HCT116 (cell line): ENCODE results near the gene SLC19A3. TPM values are rescaled to one million over a fixed set of nuclear protein-coding genes. Genes with fewer than 3 reads are reported as not detected.

ENCODE experiments used
- ATAC-seq: fragments of 200-7000 bp; cut with Tn5 transposase; 2 replicates; pipeline ENCODE4 v1.9.1; 2020; ENCODE audit warnings: mild to moderate bottlenecking, moderate library complexity
- BruUV-seq: library from RNA; stranded (reverse); fragments of 400-500 nt; replicated peaks from 2 replicates; lab custom pipeline; 2021; lab: Mats Ljungman, UMichigan
- CTCF ChIA-PET: fragments of 300-600 bp; sonication (Branson Sonifier 250); formaldehyde crosslinking; loops from one replicate; lab custom pipeline; 2021; ENCODE audit warnings: antibody characterized with exemption; lab: Charles Lee
- POLR2A ChIA-PET: fragments of 300-600, 350-600 bp; sonication (Branson Sonifier 250); formaldehyde crosslinking; loops from one replicate; lab custom pipeline; 2021; ENCODE audit warnings: antibody characterized with exemption; lab: Charles Lee
- RAD21 ChIA-PET, 2 experiments: fragments of 300-600 bp; sonication (Branson Sonifier 250); formaldehyde crosslinking; loops; one replicate each; lab custom pipeline; 2023; ENCODE audit warnings: low total read pairs in 2 of 2; ENCODE audit not compliant: uncharacterized antibody in 2 of 2, unreplicated experiment in 2 of 2, low non-redundant PET in 1 of 2; lab: Charles Lee
- DNase-seq: peaks from one replicate; pipeline ENCODE4 v3.0.0-alpha.2; 2010; ENCODE audit warnings: low read depth, low spot score
- H2AFZ ChIP-seq: fragments of 200-600 bp; shearing (Covaris generic), sonication (generic); 2 replicates; pipeline ENCODE4 v1.6.1; 2017; ENCODE audit warnings: low read depth, mixed run types, mixed read lengths, antibody characterized with exemption, low read length; ENCODE audit not compliant: poor library complexity, severe bottlenecking
- H3K27ac ChIP-seq: 2 replicates; pipeline ENCODE4 v1.5.1; 2012; ENCODE audit warnings: low read depth, low read length
- H3K27me3 ChIP-seq: fragments of 200-600 bp; sonication (generic); 2 replicates; pipeline ENCODE4 v1.6.1; 2016; ENCODE audit warnings: mixed run types, low read length, mixed read lengths; ENCODE audit not compliant: insufficient read depth
- H3K36me3 ChIP-seq, 2 experiments: fragments of 200-500 bp in 1 of 2; fragments of 200-600 bp in 1 of 2; sonication (Bioruptor generic) in 1 of 2; sonication (generic) in 1 of 2; 2 replicates each; pipeline versions ENCODE4 v1.5.1 to v1.6.1; 2014 to 2016; ENCODE audit warnings: low read length in 2 of 2, inconsistent platforms in 1 of 2, mixed read lengths in 1 of 2, mixed run types in 1 of 2; ENCODE audit not compliant: insufficient read depth in 2 of 2, control insufficient read depth in 1 of 2
- H3K4me1 ChIP-seq, 2 experiments: fragments of 200-600 bp in 1 of 2; sonication (generic) in 1 of 2; 2 replicates each; pipeline versions ENCODE4 v1.5.1 to v1.6.1; 2012 to 2017; ENCODE audit warnings: low read length in 2 of 2, inconsistent platforms in 1 of 2, mild to moderate bottlenecking in 1 of 2, mixed read lengths in 1 of 2, mixed run types in 1 of 2, moderate library complexity in 1 of 2; ENCODE audit not compliant: insufficient read depth in 2 of 2, control insufficient read depth in 1 of 2
- H3K4me2 ChIP-seq: fragments of 200-600 bp; sonication (generic); 2 replicates; pipeline ENCODE4 v1.6.1; 2017; ENCODE audit warnings: mixed run types, low read length, mixed read lengths
- H3K4me3 ChIP-seq, 2 experiments: fragments of 200-600 bp in 1 of 2; sonication (generic) in 1 of 2; replicated peaks in 1 of 2; 2 replicates each; pipeline ENCODE4 v1.5.1; 2011 to 2016; ENCODE audit warnings: low read length in 2 of 2, control low read depth in 1 of 2, low read depth in 1 of 2, mild to moderate bottlenecking in 1 of 2, mixed read lengths in 1 of 2, mixed run types in 1 of 2
- H3K79me2 ChIP-seq: fragments of 200-600 bp; sonication (generic); 2 replicates; pipeline ENCODE4 v1.6.1; 2017; ENCODE audit warnings: mild to moderate bottlenecking, mixed run types, low read length, moderate library complexity, mixed read lengths; ENCODE audit not compliant: insufficient read depth
- H3K9ac ChIP-seq: fragments of 200-600 bp; sonication (generic); 2 replicates; pipeline ENCODE4 v1.6.1; 2016; ENCODE audit warnings: low read length, mixed read lengths
- H3K9me2 ChIP-seq: fragments of 200-600 bp; sonication (generic), shearing (Covaris generic); 2 replicates; pipeline ENCODE4 v1.6.1; 2017; ENCODE audit warnings: mixed run types, mild to moderate bottlenecking, moderate library complexity; ENCODE audit not compliant: insufficient read depth
- H3K9me3 ChIP-seq, 2 experiments: fragments of 200-500 bp in 1 of 2; fragments of 200-600 bp in 1 of 2; sonication (Bioruptor generic) in 1 of 2; sonication (generic) in 1 of 2; 2 replicates each; pipeline ENCODE4 v1.6.1; 2014 to 2017; ENCODE audit warnings: low read length in 2 of 2, mixed read lengths in 2 of 2, inconsistent platforms in 1 of 2, low read depth in 1 of 2, mild to moderate bottlenecking in 1 of 2, mixed run types in 1 of 2, moderate library complexity in 1 of 2; ENCODE audit not compliant: control insufficient read depth in 1 of 2, insufficient read depth in 1 of 2
- H4K20me1 ChIP-seq: fragments of 200-600 bp; sonication (generic), shearing (Covaris generic); 2 replicates; pipeline ENCODE4 v1.6.1; 2017; ENCODE audit warnings: mixed run types, mild to moderate bottlenecking, moderate library complexity; ENCODE audit not compliant: insufficient read depth
- EGR1 ChIP-seq: IDR thresholded peaks from 2 replicates; pipeline ENCODE4 v1.6.1; 2012; ENCODE audit warnings: low read depth
- ELF1 ChIP-seq: IDR thresholded peaks from 2 replicates; pipeline ENCODE4 v1.6.1; 2012; ENCODE audit warnings: low read depth, borderline replicate concordance
- EZH2 ChIP-seq: fragments of 200-600 bp; sonication (generic); IDR thresholded peaks from 2 replicates; pipeline ENCODE4 v1.6.1; 2017; ENCODE audit warnings: antibody characterized with exemption, mixed run types
- POLR2AphosphoS5 ChIP-seq: IDR thresholded peaks from 2 replicates; pipeline ENCODE4 v1.6.1; 2011; ENCODE audit warnings: mild to moderate bottlenecking, low read depth, low read length, moderate library complexity
- REST ChIP-seq: IDR thresholded peaks from 2 replicates; pipeline ENCODE4 v1.6.1; 2012; ENCODE audit warnings: low read depth
- SRF ChIP-seq: IDR thresholded peaks from 2 replicates; pipeline ENCODE4 v1.6.1; 2012; ENCODE audit warnings: low read depth
- ZFX ChIP-seq: fragments of 450-650 bp; IDR thresholded peaks from 2 replicates; pipeline ENCODE4 v1.6.1; 2017
- intact Hi-C: fragments of 100-400 bp; cut with micrococcal nuclease; formaldehyde crosslinking; loops from 2 replicates; pipeline ENCODE4 v1.10.0; 2022
- total RNA-seq: library from RNA; stranded (reverse); gene quantifications from one replicate; pipeline ENCODE4 v1.2.1, GENCODE V29; 2021; ENCODE audit not compliant: unreplicated experiment
- TF ChIP-seq, protein P1 (sequence below), 3 experiments: fragments of 200-600 bp in 1 of 3; sonication (generic) in 1 of 3; IDR thresholded peaks in 2 of 3; conservative IDR thresholded peaks in 1 of 3; 2 replicates each; pipeline ENCODE4 v1.5.1; 2012 to 2017; ENCODE audit warnings: low read depth in 2 of 3, low read length in 2 of 3, antibody characterized with exemption in 1 of 3, borderline replicate concordance in 1 of 3, control low read depth in 1 of 3, mild to moderate bottlenecking in 1 of 3, mixed read lengths in 1 of 3, mixed run types in 1 of 3, moderate library complexity in 1 of 3; ENCODE audit not compliant: insufficient read depth in 1 of 3

The SLC19A3 gene
- total RNA-seq, 1 experiment from 2014 or later, result not detected

DNA sequence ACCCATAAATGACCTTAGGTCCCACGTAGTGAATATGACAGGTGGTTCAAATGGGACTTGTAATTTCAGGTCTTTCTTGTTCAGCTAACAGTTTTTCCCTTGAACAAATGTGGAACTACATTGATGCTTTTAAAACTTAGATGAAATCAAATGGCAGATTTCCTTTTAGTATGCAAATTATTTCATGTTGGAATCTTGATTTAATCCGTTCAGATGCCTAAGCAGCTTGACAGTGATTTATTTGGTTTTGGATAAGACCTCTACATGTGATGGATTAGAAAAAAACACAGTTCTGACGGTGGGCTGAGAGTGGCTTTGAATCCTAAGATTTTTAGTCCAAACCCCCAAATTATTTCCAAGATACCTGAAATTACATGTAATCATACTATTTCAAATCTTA is 83.6 kb downstream of the SLC19A3 start:
- H3K9me3 ChIP-seq, result no peaks in the 10 kb centered on the region
- no peaks in the 10 kb centered on the region for H3K9me2 ChIP-seq
- no peaks in the 10 kb centered on the region for H3K27me3 ChIP-seq
- no peaks in the 10 kb centered on the region for H3K36me3 ChIP-seq
- H3K4me1 ChIP-seq, result no peaks in the 10 kb centered on the region
- H3K9ac ChIP-seq, result no peak overlapping the region
- TF ChIP-seq POLR2AphosphoS5 (no peak), EGR1 (no peak), REST (no peak), ZFX (no peak), SRF (no peak), ELF1 (no peak), EZH2 (no peak)
- TF ChIP-seq, protein P1, sequence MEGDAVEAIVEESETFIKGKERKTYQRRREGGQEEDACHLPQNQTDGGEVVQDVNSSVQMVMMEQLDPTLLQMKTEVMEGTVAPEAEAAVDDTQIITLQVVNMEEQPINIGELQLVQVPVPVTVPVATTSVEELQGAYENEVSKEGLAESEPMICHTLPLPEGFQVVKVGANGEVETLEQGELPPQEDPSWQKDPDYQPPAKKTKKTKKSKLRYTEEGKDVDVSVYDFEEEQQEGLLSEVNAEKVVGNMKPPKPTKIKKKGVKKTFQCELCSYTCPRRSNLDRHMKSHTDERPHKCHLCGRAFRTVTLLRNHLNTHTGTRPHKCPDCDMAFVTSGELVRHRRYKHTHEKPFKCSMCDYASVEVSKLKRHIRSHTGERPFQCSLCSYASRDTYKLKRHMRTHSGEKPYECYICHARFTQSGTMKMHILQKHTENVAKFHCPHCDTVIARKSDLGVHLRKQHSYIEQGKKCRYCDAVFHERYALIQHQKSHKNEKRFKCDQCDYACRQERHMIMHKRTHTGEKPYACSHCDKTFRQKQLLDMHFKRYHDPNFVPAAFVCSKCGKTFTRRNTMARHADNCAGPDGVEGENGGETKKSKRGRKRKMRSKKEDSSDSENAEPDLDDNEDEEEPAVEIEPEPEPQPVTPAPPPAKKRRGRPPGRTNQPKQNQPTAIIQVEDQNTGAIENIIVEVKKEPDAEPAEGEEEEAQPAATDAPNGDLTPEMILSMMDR (IDR thresholded peaks at IDR 0.05 in 2 of 3, conservative IDR thresholded peaks at IDR 0.05 in 1 of 3; ENCODE audit: borderline replicate concordance in 1 of 3, insufficient read depth in 1 of 3, low read depth in 2 of 3, low read length in 2 of 3), result no peak
- intact Hi-C loops, result no loop called here
- no peak for ATAC-seq
- H3K4me3 ChIP-seq, result no peak overlapping the region
- H2AFZ ChIP-seq, result no peak overlapping the region
- H4K20me1 ChIP-seq, result no peaks in the 10 kb centered on the region
- no peaks in the 10 kb centered on the region for H3K79me2 ChIP-seq
- POLR2A ChIA-PET, result no interaction called here
- CTCF ChIA-PET, result interaction anchor here (1.2 kb wide), 1 partner anchor 24 kb away, joined by 4 read pairs; no protein-coding TSS in a partner anchor
- no peak overlapping the region for H3K27ac ChIP-seq
- H3K4me2 ChIP-seq, result no peak overlapping the region
- RAD21 ChIA-PET, result no interaction called here
- no peak for DNase-seq
- BruUV-seq, result no TSS peak

Other genes with a start within 250 kb of the SLC19A3 start
- gene AGFG1, start 245.9 kb downstream of the SLC19A3 start, total RNA-seq, result 72.5 TPM
- gene SCYGR2, start 119.1 kb downstream of the SLC19A3 start, total RNA-seq, result not detected
- not detected for gene SCYGR3, start 103.2 kb downstream of the SLC19A3 start, total RNA-seq
- gene SCYGR4, start 100.5 kb downstream of the SLC19A3 start, total RNA-seq, result not detected
- gene SCYGR5, start 51.2 kb downstream of the SLC19A3 start, total RNA-seq, result not detected
- gene SCYGR6, start 6.7 kb upstream of the SLC19A3 start, total RNA-seq, result not detected
- gene SCYGR7, start 10.3 kb upstream of the SLC19A3 start, total RNA-seq, result not detected
- gene SCYGR8, start 27.9 kb upstream of the SLC19A3 start, total RNA-seq, result not detected
- 0.30 TPM for gene CCL20, start 95.8 kb upstream of the SLC19A3 start, total RNA-seq
- 0.20 TPM for gene DAW1, start 153.6 kb upstream of the SLC19A3 start, total RNA-seq